Loucy (cell line): ENCODE data around the gene SERGEF.

ENCODE experiments used
- H2AFZ ChIP-seq: fragments of 200-600 bp; sonication (generic); 2 replicates; pipeline ENCODE4 v1.6.0; 2016; ENCODE audit warnings: antibody characterized with exemption, mild to moderate bottlenecking, low read length, moderate library complexity
- H3F3A ChIP-seq: fragments of 200-600 bp; 2 replicates; pipeline ENCODE4 v1.6.0; 2016; ENCODE audit warnings: antibody characterized with exemption, low read depth, mild to moderate bottlenecking
- H3K27me3 ChIP-seq: fragments of 200-600 bp; sonication (generic); 2 replicates; pipeline ENCODE4 v1.6.1; 2014; ENCODE audit warnings: low read length, mild to moderate bottlenecking; ENCODE audit not compliant: insufficient read depth, poor library complexity, severe bottlenecking
- H3K36me3 ChIP-seq: fragments of 200-600 bp; sonication (generic); 2 replicates; pipeline ENCODE4 v1.6.1; 2016; ENCODE audit warnings: low read length; ENCODE audit not compliant: insufficient read depth
- H3K4me1 ChIP-seq: fragments of 200-600 bp; sonication (generic); 2 replicates; pipeline ENCODE4 v1.5.1; 2014; ENCODE audit warnings: low read length, mild to moderate bottlenecking; ENCODE audit not compliant: insufficient read depth, poor library complexity, severe bottlenecking
- H3K4me2 ChIP-seq: fragments of 200-600 bp; sonication (generic); 2 replicates; pipeline ENCODE4 v1.6.0; 2014; ENCODE audit warnings: antibody characterized with exemption, low read length, low read depth, mild to moderate bottlenecking; ENCODE audit not compliant: poor library complexity, severe bottlenecking
- H3K4me3 ChIP-seq: fragments of 200-600 bp; sonication (generic); 2 replicates; pipeline ENCODE4 v1.5.1; 2014; ENCODE audit warnings: low read length, mild to moderate bottlenecking, mixed read lengths; ENCODE audit not compliant: poor library complexity, severe bottlenecking
- H3K79me2 ChIP-seq: fragments of 200-600 bp; sonication (generic); 2 replicates; pipeline ENCODE4 v1.6.1; 2014; ENCODE audit warnings: low read length; ENCODE audit not compliant: insufficient read depth
- H3K9ac ChIP-seq: fragments of 200-600 bp; sonication (generic); 2 replicates; pipeline ENCODE4 v1.6.0; 2014; ENCODE audit warnings: mild to moderate bottlenecking, low read depth, low read length, moderate library complexity; ENCODE audit not compliant: poor library complexity, severe bottlenecking
- H3K9me2 ChIP-seq: fragments of 200-600 bp; sonication (generic); replicated peaks from 2 replicates; pipeline ENCODE4 v1.6.1; 2016; ENCODE audit warnings: low read depth, low read length, mixed read lengths
- H3K9me3 ChIP-seq: fragments of 200-600 bp; sonication (generic); 2 replicates; pipeline ENCODE4 v1.6.1; 2014; ENCODE audit warnings: mild to moderate bottlenecking, antibody characterized with exemption, low read length, low read depth; ENCODE audit not compliant: insufficient read depth
- H4K20me1 ChIP-seq: fragments of 200-600 bp; sonication (generic); 2 replicates; pipeline ENCODE4 v1.6.0; 2014; ENCODE audit warnings: antibody characterized with exemption, low read length, mild to moderate bottlenecking; ENCODE audit not compliant: insufficient read depth, poor library complexity, severe bottlenecking
- EZH2phosphoT487 ChIP-seq: fragments of 200-600 bp; IDR thresholded peaks from 2 replicates; pipeline ENCODE4 v1.6.1; 2018; ENCODE audit warnings: antibody characterized with exemption, mild to moderate bottlenecking, moderate library complexity, borderline replicate concordance
- TF ChIP-seq, protein P1 (sequence below): fragments of 200-600 bp; sonication (generic); conservative IDR thresholded peaks from 2 replicates; pipeline ENCODE4 v1.5.1; 2014; ENCODE audit warnings: mild to moderate bottlenecking, antibody characterized with exemption, low read length

The SERGEF gene

DNA sequence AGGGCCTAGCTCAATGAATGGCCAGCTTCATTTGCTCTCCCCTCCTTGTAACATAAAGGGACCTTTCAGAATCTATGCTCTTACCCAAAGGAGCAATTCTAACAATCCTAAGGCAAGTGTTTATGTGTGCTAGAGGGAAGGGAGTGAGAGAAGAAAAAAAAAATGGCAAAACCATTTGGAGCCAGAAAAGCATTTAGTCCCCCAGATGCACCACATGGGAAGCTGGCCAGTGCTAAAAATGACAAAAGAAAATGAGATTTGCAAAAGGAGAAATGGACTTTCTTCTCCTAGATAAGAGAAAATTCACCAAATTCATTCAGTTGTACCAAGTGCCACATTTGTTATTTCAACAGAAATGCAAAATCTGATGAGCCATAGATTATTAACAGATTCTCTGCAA is 52.8 kb downstream of the SERGEF start:
- H3K9me2 ChIP-seq: no peaks in the 10 kb centered on the region

DNA sequence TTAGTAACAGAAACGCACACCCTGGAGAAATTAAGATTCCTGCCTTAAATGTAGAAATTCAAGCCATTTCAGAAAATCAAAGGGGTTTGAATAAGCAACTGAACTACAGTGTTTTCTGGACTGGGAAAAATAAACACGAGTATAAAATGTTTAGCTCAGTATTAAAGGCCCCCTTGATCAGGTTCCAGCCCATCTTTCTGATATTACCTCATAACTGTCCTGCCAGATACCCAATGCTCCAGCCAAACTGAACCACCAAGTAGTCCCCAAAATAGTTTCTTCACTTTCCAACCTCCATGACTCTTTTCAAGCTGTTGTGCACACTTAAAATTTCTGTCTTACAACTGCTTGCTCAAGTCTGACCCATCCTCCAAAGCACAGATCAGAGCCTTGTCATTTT is 54.4 kb downstream of the SERGEF start:
- H3K4me2 ChIP-seq: no peak overlapping the region
- H3K9ac ChIP-seq: no peak overlapping the region
- no peaks in the 10 kb centered on the region for H3K27me3 ChIP-seq
- H3K9me3 ChIP-seq: no peaks in the 10 kb centered on the region
- H3K4me1 ChIP-seq: no peaks in the 10 kb centered on the region
- H3K79me2 ChIP-seq: no peaks in the 10 kb centered on the region
- no peak overlapping the region for H2AFZ ChIP-seq
- no peaks in the 10 kb centered on the region for H3K9me2 ChIP-seq
- H3K4me3 ChIP-seq: no peak overlapping the region
- H3K36me3 ChIP-seq: peaks cover 69% of the 10 kb centered on the region; the same call in 1 of the 2 replicates
- no peaks in the 10 kb centered on the region for H3F3A ChIP-seq
- H4K20me1 ChIP-seq: no peaks in the 10 kb centered on the region
- TF ChIP-seq, protein P1, sequence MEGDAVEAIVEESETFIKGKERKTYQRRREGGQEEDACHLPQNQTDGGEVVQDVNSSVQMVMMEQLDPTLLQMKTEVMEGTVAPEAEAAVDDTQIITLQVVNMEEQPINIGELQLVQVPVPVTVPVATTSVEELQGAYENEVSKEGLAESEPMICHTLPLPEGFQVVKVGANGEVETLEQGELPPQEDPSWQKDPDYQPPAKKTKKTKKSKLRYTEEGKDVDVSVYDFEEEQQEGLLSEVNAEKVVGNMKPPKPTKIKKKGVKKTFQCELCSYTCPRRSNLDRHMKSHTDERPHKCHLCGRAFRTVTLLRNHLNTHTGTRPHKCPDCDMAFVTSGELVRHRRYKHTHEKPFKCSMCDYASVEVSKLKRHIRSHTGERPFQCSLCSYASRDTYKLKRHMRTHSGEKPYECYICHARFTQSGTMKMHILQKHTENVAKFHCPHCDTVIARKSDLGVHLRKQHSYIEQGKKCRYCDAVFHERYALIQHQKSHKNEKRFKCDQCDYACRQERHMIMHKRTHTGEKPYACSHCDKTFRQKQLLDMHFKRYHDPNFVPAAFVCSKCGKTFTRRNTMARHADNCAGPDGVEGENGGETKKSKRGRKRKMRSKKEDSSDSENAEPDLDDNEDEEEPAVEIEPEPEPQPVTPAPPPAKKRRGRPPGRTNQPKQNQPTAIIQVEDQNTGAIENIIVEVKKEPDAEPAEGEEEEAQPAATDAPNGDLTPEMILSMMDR: no peak
- TF ChIP-seq EZH2phosphoT487: no peak

More for the DNA sequence above, 52.8 kb downstream of the SERGEF start:
- no peak for TF ChIP-seq EZH2phosphoT487
- H3K4me2 ChIP-seq: no peak overlapping the region
- H3K4me1 ChIP-seq: no peaks in the 10 kb centered on the region
- no peak overlapping the region for H3K4me3 ChIP-seq
- no peaks in the 10 kb centered on the region for H3F3A ChIP-seq
- H3K36me3 ChIP-seq: peaks cover 55% of the 10 kb centered on the region; the same call in 1 of the 2 replicates
- no peak overlapping the region for H3K9ac ChIP-seq
- H2AFZ ChIP-seq: no peak overlapping the region
- no peaks in the 10 kb centered on the region for H3K27me3 ChIP-seq
- no peaks in the 10 kb centered on the region for H3K79me2 ChIP-seq
- H3K9me3 ChIP-seq: no peaks in the 10 kb centered on the region
- no peaks in the 10 kb centered on the region for H4K20me1 ChIP-seq

DNA sequence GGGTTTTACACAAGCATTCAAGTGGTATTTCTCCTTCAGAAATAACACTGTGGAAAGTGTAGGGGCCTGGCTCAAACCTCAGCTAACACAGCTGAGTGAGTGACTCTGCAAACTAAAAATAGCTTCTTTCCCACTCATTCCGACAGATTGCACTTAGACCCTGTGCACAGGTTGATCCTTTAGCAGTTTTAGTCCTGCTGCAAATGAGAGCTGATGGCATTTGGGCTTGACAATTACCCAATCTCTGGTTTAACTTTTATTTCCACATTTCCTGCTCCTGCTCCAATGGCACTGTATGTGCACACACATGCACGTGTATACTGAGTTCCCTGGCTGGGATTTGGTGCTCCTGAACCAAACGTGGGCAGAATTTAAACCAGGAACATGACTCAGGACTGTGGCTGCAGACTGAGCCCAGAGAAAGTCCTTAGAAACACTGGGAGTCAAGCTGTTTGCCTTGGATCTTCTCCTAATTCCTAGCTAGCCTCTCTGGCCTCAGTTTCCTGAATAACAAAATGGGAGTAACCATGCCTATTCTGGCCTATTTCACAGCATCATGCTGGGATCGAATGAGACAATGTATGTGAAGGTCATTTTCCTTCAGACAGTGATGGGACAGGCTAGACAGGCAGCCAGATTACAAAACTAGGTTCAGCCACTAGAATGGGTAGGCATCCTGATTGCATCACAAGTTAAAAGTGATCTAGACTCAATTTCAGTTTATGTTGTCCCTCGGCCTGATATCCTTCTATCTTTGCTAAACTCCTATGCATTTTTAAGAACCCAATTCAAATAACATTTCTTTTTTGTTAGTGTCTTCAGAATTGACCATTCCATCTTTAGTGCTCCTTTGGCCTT is 58.2 kb downstream of the SERGEF start:
- no peak for TF ChIP-seq EZH2phosphoT487
- TF ChIP-seq, protein P1: no peak

More for the DNA sequence above, 58.2 kb downstream of the SERGEF start:
- H3F3A ChIP-seq: no peaks in the 10 kb centered on the region
- H3K9ac ChIP-seq: no peak overlapping the region
- H3K9me3 ChIP-seq: no peaks in the 10 kb centered on the region
- H3K4me1 ChIP-seq: no peaks in the 10 kb centered on the region
- no peaks in the 10 kb centered on the region for H3K27me3 ChIP-seq
- H3K9me2 ChIP-seq: no peaks in the 10 kb centered on the region
- no peak overlapping the region for H3K4me3 ChIP-seq
- H4K20me1 ChIP-seq: no peaks in the 10 kb centered on the region
- H2AFZ ChIP-seq: no peak overlapping the region
- H3K36me3 ChIP-seq: peaks cover 65% of the 10 kb centered on the region; the same call in 1 of the 2 replicates
- no peaks in the 10 kb centered on the region for H3K79me2 ChIP-seq
- no peak overlapping the region for H3K4me2 ChIP-seq
